ENCODE results near the gene SDC1.
A peak's percentile ranks its signal among the peaks of the same experiment; 100 is the strongest.
"Not testable (repeated sequence)": the region's sequence is repeated elsewhere in the genome, so short reads cannot be mapped to it uniquely, and the experiment has no call there.

SDC1 gene

GRCh38 chr2:20243637-20244036, 18.7 kb upstream of the SDC1 start:
- not testable (repeated sequence) for H3K36me3 ChIP-seq (ENCODE audit: control insufficient read depth, insufficient read depth, low read length); H3K27me3 ChIP-seq (replicated peaks; ENCODE audit: control insufficient read depth, insufficient read depth, low read length, poor library complexity, severe bottlenecking); H3K4me3 ChIP-seq (ENCODE audit: insufficient read depth, low read depth, low read length, poor library complexity, severe bottlenecking); H3K4me1 ChIP-seq (ENCODE audit: control insufficient read depth, insufficient read depth, low read length, poor library complexity, severe bottlenecking); DNase-seq; H3K9me3 ChIP-seq (ENCODE audit: control insufficient read depth, low read length); H3K27ac ChIP-seq (ENCODE audit: insufficient read depth, low read length, poor library complexity, severe bottlenecking)

DNA sequence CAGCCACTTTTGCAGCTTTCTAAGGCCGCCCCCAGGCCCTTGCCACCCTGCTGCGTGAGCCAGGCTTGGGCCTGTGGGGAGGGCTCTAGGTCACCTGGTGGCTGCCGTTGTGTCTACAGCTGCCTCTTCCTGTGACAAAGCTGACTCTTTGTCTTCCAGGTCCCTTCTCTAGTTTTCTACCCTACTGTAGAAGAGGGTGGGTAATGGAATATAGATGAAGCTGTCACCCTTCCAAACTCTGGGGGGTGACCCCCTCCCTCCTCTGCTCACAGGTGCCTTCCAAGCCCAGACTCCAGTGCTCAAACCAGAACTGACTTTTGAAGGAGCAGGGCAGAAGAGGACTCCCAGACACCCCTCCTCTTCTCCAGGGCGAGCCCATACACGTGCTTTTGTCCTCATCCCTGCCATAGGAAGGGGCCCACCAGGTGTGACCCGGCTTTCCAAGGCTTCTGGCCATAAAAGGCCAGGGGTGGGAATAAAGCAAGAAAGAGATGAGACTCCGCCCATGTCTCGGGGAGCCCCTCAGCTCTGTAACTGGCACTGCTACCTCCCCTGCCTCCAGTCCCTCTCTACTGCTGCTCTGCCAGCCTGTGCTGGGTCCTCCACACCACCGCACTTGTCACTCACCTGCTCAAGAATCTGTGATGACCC, 17.9 kb upstream of the SDC1 start:
- H3K27ac ChIP-seq (ENCODE audit: insufficient read depth, low read length, poor library complexity, severe bottlenecking), result no peak overlapping the region
- no peak for DNase-seq
- H3K27me3 ChIP-seq (replicated peaks; ENCODE audit: control insufficient read depth, insufficient read depth, low read length, poor library complexity, severe bottlenecking), result no peaks in the 10 kb centered on the region
- H3K9me3 ChIP-seq (ENCODE audit: control insufficient read depth, low read length), result no peaks in the 10 kb centered on the region
- H3K4me3 ChIP-seq (ENCODE audit: insufficient read depth, low read depth, low read length, poor library complexity, severe bottlenecking), result no peak overlapping the region
- no peaks in the 10 kb centered on the region for H3K4me1 ChIP-seq (ENCODE audit: control insufficient read depth, insufficient read depth, low read length, poor library complexity, severe bottlenecking)
- no peaks in the 10 kb centered on the region for H3K36me3 ChIP-seq (ENCODE audit: control insufficient read depth, insufficient read depth, low read length)

DNA sequence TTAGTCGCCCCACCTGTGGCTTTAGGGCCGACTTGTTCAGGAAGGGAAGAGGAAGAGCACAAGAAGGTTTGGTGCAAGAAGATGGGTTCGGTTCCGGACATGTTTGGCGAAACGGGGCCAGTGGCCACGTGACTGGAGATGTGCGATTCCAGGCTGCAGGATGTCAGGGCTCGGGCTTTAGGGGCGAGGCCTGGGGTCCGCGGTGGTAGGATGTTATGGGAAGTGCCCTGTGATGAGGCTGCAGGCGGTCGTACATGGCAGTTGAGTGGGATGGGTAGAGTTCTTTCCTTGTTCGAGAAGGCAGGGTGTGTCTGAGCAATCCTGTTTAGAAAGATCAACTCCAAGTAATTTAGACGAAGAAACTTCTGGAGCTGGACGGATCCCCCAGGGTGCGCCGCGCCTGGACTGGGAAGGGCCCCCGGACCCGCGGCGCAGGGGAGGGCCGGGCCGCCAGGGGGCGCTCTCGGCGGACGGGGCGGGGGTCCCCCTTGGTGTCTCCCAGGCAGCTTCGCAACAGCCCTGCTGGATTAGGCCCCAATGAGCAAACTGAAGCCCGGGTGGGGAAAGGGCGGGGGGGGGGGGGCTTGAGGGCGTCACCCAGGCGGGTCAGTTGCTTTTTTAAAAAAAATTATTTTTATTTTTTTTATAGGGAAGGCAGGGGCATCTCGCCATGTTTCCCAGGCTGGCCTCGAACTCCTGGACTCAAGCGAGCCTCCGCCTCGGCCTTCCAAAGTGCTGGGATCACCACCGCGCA, 17.2 kb upstream of the SDC1 start:
- H3K27ac ChIP-seq (ENCODE audit: insufficient read depth, low read length, poor library complexity, severe bottlenecking), result no peak overlapping the region
- H3K9me3 ChIP-seq (ENCODE audit: control insufficient read depth, low read length), result no peaks in the 10 kb centered on the region
- no peaks in the 10 kb centered on the region for H3K36me3 ChIP-seq (ENCODE audit: control insufficient read depth, insufficient read depth, low read length)
- no peaks in the 10 kb centered on the region for H3K27me3 ChIP-seq (replicated peaks; ENCODE audit: control insufficient read depth, insufficient read depth, low read length, poor library complexity, severe bottlenecking)
- DNase-seq, result peak in 1 of 3 donors; percentile 6
- no peak overlapping the region for H3K4me3 ChIP-seq (ENCODE audit: insufficient read depth, low read depth, low read length, poor library complexity, severe bottlenecking)
- no peaks in the 10 kb centered on the region for H3K4me1 ChIP-seq (ENCODE audit: control insufficient read depth, insufficient read depth, low read length, poor library complexity, severe bottlenecking)

DNA sequence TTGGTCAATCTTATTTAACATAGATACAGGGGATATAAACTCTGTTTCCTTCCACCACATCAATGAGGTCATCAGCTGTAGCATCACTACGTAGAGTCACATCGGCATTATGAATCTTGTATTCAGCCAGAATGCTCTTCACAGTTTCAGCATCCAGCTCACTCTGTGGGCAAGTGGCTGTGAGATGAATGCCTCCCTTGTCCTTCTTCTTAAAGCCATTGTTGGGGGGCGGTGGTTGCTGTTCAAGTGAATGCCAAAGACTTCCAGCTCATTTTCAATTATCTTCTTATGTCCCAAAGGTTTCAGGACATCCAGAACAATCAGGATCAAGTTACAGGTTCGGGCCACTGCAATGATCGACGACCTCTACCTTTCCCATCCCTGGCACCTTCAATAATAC, 15.4 kb upstream of the SDC1 start:
- not testable (repeated sequence) for DNase-seq

DNA sequence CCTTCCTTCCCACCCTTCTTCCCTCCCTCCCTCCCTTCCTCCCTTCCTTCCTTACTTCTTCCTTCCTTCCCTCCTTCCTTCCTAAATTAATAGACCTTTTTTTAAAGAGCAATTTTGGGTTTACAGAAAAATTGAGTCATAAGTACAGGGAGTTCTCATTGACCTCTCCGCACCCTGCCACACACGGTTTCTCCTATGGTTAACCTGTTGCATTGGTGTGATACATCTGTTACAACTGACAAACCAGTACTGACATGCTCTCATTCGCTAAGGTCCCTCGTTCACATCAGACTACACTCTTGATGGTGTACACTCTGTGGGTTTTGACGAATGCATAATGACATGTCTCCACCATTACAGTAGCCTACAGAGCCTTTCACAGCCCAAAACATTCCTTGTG, 11.6 kb upstream of the SDC1 start:
- no peak overlapping the region for H3K4me3 ChIP-seq (ENCODE audit: insufficient read depth, low read depth, low read length, poor library complexity, severe bottlenecking)
- no peak overlapping the region for H3K27ac ChIP-seq (ENCODE audit: insufficient read depth, low read length, poor library complexity, severe bottlenecking)
- H3K27me3 ChIP-seq (replicated peaks; ENCODE audit: control insufficient read depth, insufficient read depth, low read length, poor library complexity, severe bottlenecking), result no peaks in the 10 kb centered on the region
- no peaks in the 10 kb centered on the region for H3K4me1 ChIP-seq (ENCODE audit: control insufficient read depth, insufficient read depth, low read length, poor library complexity, severe bottlenecking)
- H3K36me3 ChIP-seq (ENCODE audit: control insufficient read depth, insufficient read depth, low read length), result no peaks in the 10 kb centered on the region
- no peaks in the 10 kb centered on the region for H3K9me3 ChIP-seq (ENCODE audit: control insufficient read depth, low read length)
- DNase-seq, result no peak

More for the DNA sequence above, 15.4 kb upstream of the SDC1 start:
- not testable (repeated sequence) for H3K4me1 ChIP-seq (ENCODE audit: control insufficient read depth, insufficient read depth, low read length, poor library complexity, severe bottlenecking); H3K36me3 ChIP-seq (ENCODE audit: control insufficient read depth, insufficient read depth, low read length); H3K27me3 ChIP-seq (replicated peaks; ENCODE audit: control insufficient read depth, insufficient read depth, low read length, poor library complexity, severe bottlenecking); H3K4me3 ChIP-seq (ENCODE audit: insufficient read depth, low read depth, low read length, poor library complexity, severe bottlenecking); H3K27ac ChIP-seq (ENCODE audit: insufficient read depth, low read length, poor library complexity, severe bottlenecking); H3K9me3 ChIP-seq (ENCODE audit: control insufficient read depth, low read length)

DNA sequence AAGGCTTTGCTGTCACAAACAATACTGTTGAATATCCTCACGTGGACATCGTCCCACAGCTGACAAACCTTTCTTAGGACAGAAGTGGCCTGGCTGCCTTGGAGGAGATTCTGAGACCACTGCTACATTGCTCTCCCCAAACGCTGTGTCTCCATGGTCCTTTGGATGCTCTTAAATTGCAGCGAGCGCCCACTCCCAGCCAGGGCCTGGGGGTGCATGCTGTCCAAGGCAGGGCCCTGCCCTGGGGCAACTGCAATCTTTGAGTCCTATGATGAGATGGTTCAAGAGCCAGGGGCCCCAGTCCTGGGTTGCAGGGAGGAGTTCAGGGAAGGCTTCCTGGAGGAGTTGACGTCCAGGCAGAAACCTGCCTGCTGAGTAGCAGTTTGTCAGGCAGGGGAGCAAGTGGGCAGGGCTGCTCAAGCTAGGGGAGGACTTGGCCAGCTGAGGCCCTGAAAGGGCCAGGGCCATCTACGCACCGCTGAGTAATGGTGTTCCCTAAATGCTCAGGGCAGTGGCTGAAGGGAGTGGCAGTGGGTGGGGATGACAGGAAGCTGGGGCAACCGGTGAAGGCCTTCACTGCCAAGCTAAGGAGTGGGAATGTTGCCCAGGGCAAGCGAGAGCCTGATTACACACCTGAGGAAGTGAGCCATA, 10.8 kb upstream of the SDC1 start:
- no peak for DNase-seq
- no peak overlapping the region for H3K27ac ChIP-seq (ENCODE audit: insufficient read depth, low read length, poor library complexity, severe bottlenecking)
- no peaks in the 10 kb centered on the region for H3K4me1 ChIP-seq (ENCODE audit: control insufficient read depth, insufficient read depth, low read length, poor library complexity, severe bottlenecking)
- H3K27me3 ChIP-seq (replicated peaks; ENCODE audit: control insufficient read depth, insufficient read depth, low read length, poor library complexity, severe bottlenecking), result no peaks in the 10 kb centered on the region
- H3K36me3 ChIP-seq (ENCODE audit: control insufficient read depth, insufficient read depth, low read length), result no peaks in the 10 kb centered on the region
- no peaks in the 10 kb centered on the region for H3K9me3 ChIP-seq (ENCODE audit: control insufficient read depth, low read length)
- no peak overlapping the region for H3K4me3 ChIP-seq (ENCODE audit: insufficient read depth, low read depth, low read length, poor library complexity, severe bottlenecking)

- not testable (repeated sequence) for H3K4me3 ChIP-seq (ENCODE audit: insufficient read depth, low read depth, low read length, poor library complexity, severe bottlenecking); H3K27me3 ChIP-seq (replicated peaks; ENCODE audit: control insufficient read depth, insufficient read depth, low read length, poor library complexity, severe bottlenecking); DNase-seq; H3K36me3 ChIP-seq (ENCODE audit: control insufficient read depth, insufficient read depth, low read length); H3K4me1 ChIP-seq (ENCODE audit: control insufficient read depth, insufficient read depth, low read length, poor library complexity, severe bottlenecking); H3K9me3 ChIP-seq (ENCODE audit: control insufficient read depth, low read length); H3K27ac ChIP-seq (ENCODE audit: insufficient read depth, low read length, poor library complexity, severe bottlenecking)
Measured at GRCh38 chr2:20234597-20234996, 9.7 kb upstream of the SDC1 start.

- H3K9me3 ChIP-seq (ENCODE audit: control insufficient read depth, low read length), result no peaks in the 10 kb centered on the region
- H3K36me3 ChIP-seq (ENCODE audit: control insufficient read depth, insufficient read depth, low read length), result no peaks in the 10 kb centered on the region
- no peaks in the 10 kb centered on the region for H3K4me1 ChIP-seq (ENCODE audit: control insufficient read depth, insufficient read depth, low read length, poor library complexity, severe bottlenecking)
- H3K27me3 ChIP-seq (replicated peaks; ENCODE audit: control insufficient read depth, insufficient read depth, low read length, poor library complexity, severe bottlenecking), result no peaks in the 10 kb centered on the region
- H3K4me3 ChIP-seq (ENCODE audit: insufficient read depth, low read depth, low read length, poor library complexity, severe bottlenecking), result no peak overlapping the region
- no peak for DNase-seq
- no peak overlapping the region for H3K27ac ChIP-seq (ENCODE audit: insufficient read depth, low read length, poor library complexity, severe bottlenecking)
Measured at GRCh38 chr2:20232837-20233207, 7.9 kb upstream of the SDC1 start.

DNA sequence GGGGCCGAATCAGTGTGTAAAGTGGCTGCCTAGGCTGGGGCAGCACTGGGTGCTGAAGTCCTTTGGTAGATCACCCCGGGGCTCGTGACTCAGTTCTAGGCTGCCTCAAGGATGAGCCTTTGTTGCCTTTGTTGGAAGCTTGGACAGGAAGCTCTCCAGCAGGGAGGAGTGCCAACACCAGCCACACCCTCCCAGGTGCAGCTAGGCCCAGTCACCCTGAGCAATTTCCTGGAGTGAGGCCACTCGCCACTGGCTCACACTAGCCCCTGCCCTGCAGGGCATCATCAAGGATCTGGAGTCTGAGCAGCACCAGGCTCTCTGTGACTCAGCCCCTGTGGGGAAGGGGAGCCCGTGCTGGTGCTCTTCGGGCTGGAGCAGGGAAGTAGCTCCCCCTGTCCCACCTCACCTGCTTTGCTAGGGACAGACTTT, 6.7 kb upstream of the SDC1 start:
- DNase-seq, result no peak
- Histone ChIP-seq H3K4me1 (ENCODE audit: control insufficient read depth, insufficient read depth, low read length, poor library complexity, severe bottlenecking) (no peaks in the 10 kb centered on the region), H3K27ac (ENCODE audit: insufficient read depth, low read length, poor library complexity, severe bottlenecking) (no peak overlapping the region), H3K4me3 (ENCODE audit: insufficient read depth, low read depth, low read length, poor library complexity, severe bottlenecking) (no peak overlapping the region), H3K27me3 (replicated peaks; ENCODE audit: control insufficient read depth, insufficient read depth, low read length, poor library complexity, severe bottlenecking) (no peaks in the 10 kb centered on the region), H3K36me3 (ENCODE audit: control insufficient read depth, insufficient read depth, low read length) (no peaks in the 10 kb centered on the region), H3K9me3 (ENCODE audit: control insufficient read depth, low read length) (no peaks in the 10 kb centered on the region)

- no peaks in the 10 kb centered on the region for H3K4me1 ChIP-seq (ENCODE audit: control insufficient read depth, insufficient read depth, low read length, poor library complexity, severe bottlenecking)
- no peaks in the 10 kb centered on the region for H3K36me3 ChIP-seq (ENCODE audit: control insufficient read depth, insufficient read depth, low read length)
- H3K27me3 ChIP-seq (replicated peaks; ENCODE audit: control insufficient read depth, insufficient read depth, low read length, poor library complexity, severe bottlenecking), result no peaks in the 10 kb centered on the region
- H3K27ac ChIP-seq (ENCODE audit: insufficient read depth, low read length, poor library complexity, severe bottlenecking), result no peak overlapping the region
- H3K9me3 ChIP-seq (ENCODE audit: control insufficient read depth, low read length), result no peaks in the 10 kb centered on the region
- DNase-seq, result no peak
- H3K4me3 ChIP-seq (ENCODE audit: insufficient read depth, low read depth, low read length, poor library complexity, severe bottlenecking), result no peak overlapping the region
Measured at GRCh38 chr2:20231159-20231558, 6.2 kb upstream of the SDC1 start.

Data from effector memory CD4-positive, alpha-beta T cell (primary cell).